B cell (primary cell): ENCODE data around the gene CYP3A4. TPM values are rescaled to one million over a fixed set of nuclear protein-coding genes. Genes with fewer than 3 reads are reported as not detected.

Experiments
- ATAC-seq: fragments of 200-7000 bp; cut with Tn5 transposase; one replicate; pipeline ENCODE4 v1.10.0; 2021; ENCODE audit warnings: low read depth, mild to moderate bottlenecking, moderate number of reproducible peaks, moderate library complexity
- CTCF ChIA-PET: fragments of 350-600 bp; sonication (Branson Sonifier 250); formaldehyde crosslinking; loops from one replicate; lab custom pipeline; 2021; ENCODE audit warnings: antibody characterized with exemption, inconsistent platforms; lab: Charles Lee
- POLR2A ChIA-PET: fragments of 350-600 bp; sonication (Branson Sonifier 250); formaldehyde crosslinking; loops from one replicate; lab custom pipeline; 2021; ENCODE audit warnings: antibody characterized with exemption; lab: Charles Lee
- DNase-seq: peaks from one replicate; pipeline ENCODE4 v3.0.0; 2013
- H2AFZ ChIP-seq: 2 replicates; pipeline ENCODE4 v1.6.1; 2012; ENCODE audit warnings: mild to moderate bottlenecking, low read depth, low read length; ENCODE audit not compliant: insufficient read depth, poor library complexity, severe bottlenecking
- H3K27ac ChIP-seq, 2 donors: 1 replicate in 1 of 2; 2 replicates in 1 of 2; pipeline ENCODE4 v1.5.1; 2012 to 2013; ENCODE audit warnings: low read length in 2 of 2, mild to moderate bottlenecking in 2 of 2, moderate library complexity in 1 of 2
- H3K27me3 ChIP-seq, 4 experiments: fragments of 200-600 bp in 1 of 4; sonication (generic) in 1 of 4; replicated peaks in 1 of 4; 1 replicate in 2 of 4; 2 replicates in 2 of 4; pipeline versions ENCODE4 v1.6.1 to v1.7.0; 2013 to 2016; ENCODE audit warnings: low read length in 3 of 4, mild to moderate bottlenecking in 2 of 4, mixed read lengths in 1 of 4, moderate library complexity in 1 of 4; ENCODE audit not compliant: insufficient read depth in 4 of 4, control insufficient read depth in 3 of 4; ENCODE audit errors: control extremely low read depth in 1 of 4
- H3K36me3 ChIP-seq, 2 experiments: replicated peaks in 1 of 2; 1 replicate in 1 of 2; 2 replicates in 1 of 2; pipeline versions ENCODE4 v1.6.1 to v1.7.1; 2013; ENCODE audit warnings: low read length in 1 of 2; ENCODE audit not compliant: insufficient read depth in 2 of 2, control insufficient read depth in 1 of 2; ENCODE audit errors: control extremely low read depth in 1 of 2, extremely low read depth in 1 of 2
- H3K4me1 ChIP-seq, 2 donors: fragments of 200-600 bp in 1 of 2; sonication (generic) in 1 of 2; 1 replicate in 1 of 2; 2 replicates in 1 of 2; pipeline versions ENCODE4 v1.5.1 to v1.6.1; 2013 to 2017; ENCODE audit warnings: low read length in 2 of 2; ENCODE audit not compliant: control insufficient read depth in 2 of 2, insufficient read depth in 2 of 2
- H3K4me2 ChIP-seq: replicated peaks from 2 replicates; pipeline ENCODE3; 2012; ENCODE audit warnings: mild to moderate bottlenecking, low read depth, low read length; ENCODE audit not compliant: poor library complexity, severe bottlenecking
- H3K4me3 ChIP-seq, 5 experiments: fragments of 200-600 bp in 1 of 5; sonication (generic) in 1 of 5; 1 replicate in 3 of 5; 2 replicates in 2 of 5; pipeline versions ENCODE4 v1.5.1 to v1.7.0; 2011 to 2016; ENCODE audit warnings: low read length in 4 of 5, mild to moderate bottlenecking in 4 of 5, low read depth in 2 of 5, control low read depth in 1 of 5, moderate library complexity in 1 of 5; ENCODE audit not compliant: insufficient read depth in 1 of 5; ENCODE audit errors: control extremely low read depth in 1 of 5, extremely low read depth in 1 of 5
- H3K79me2 ChIP-seq: fragments of 200-600 bp; sonication (generic); one replicate; pipeline ENCODE4 v1.6.0; 2016; ENCODE audit warnings: low read length; ENCODE audit not compliant: control insufficient read depth, insufficient read depth
- H3K9ac ChIP-seq: fragments of 200-600 bp; sonication (generic); 2 replicates; pipeline ENCODE4 v1.6.1; 2017; ENCODE audit warnings: mild to moderate bottlenecking, low read length, moderate library complexity
- H3K9me3 ChIP-seq, 3 donors: one replicate each; pipeline versions ENCODE4 v1.6.1 to v1.7.1; 2013; ENCODE audit warnings: low read length in 2 of 3; ENCODE audit not compliant: control insufficient read depth in 2 of 3, insufficient read depth in 1 of 3; ENCODE audit errors: control extremely low read depth in 1 of 3
- H4K20me1 ChIP-seq: 2 replicates; pipeline ENCODE4 v1.6.0; 2012; ENCODE audit warnings: mild to moderate bottlenecking, low read length; ENCODE audit not compliant: insufficient read depth, control insufficient read depth, poor library complexity, severe bottlenecking
- H3K27ac Mint-ChIP-seq: one replicate; pipeline ENCODE4 v1.8.0; 2021; ENCODE audit warnings: mixed read lengths
- H3K27me3 Mint-ChIP-seq: one replicate; pipeline ENCODE4 v1.8.0; 2021; ENCODE audit warnings: mixed read lengths
- H3K4me1 Mint-ChIP-seq: one replicate; pipeline ENCODE4 v1.8.0; 2021; ENCODE audit warnings: mixed read lengths
- H3K4me3 Mint-ChIP-seq: one replicate; pipeline ENCODE4 v1.8.0; 2021; ENCODE audit warnings: mixed read lengths
- H3K9me3 Mint-ChIP-seq: one replicate; pipeline ENCODE4 v1.8.0; 2022; ENCODE audit warnings: mixed read lengths; ENCODE audit not compliant: insufficient read depth
- CTCF ChIP-seq: fragments of 200-600 bp; IDR thresholded peaks from one replicate; pipeline ENCODE4 v1.8.0; 2022; ENCODE audit warnings: antibody characterized with exemption, mild to moderate bottlenecking
- EZH2 ChIP-seq: IDR thresholded peaks from 2 replicates; pipeline ENCODE4 v1.6.1; 2012; ENCODE audit warnings: borderline replicate concordance, low read depth, mild to moderate bottlenecking, moderate library complexity, low read length; ENCODE audit not compliant: insufficient read depth, poor library complexity, severe bottlenecking
- WGBS: methylation state at CpG from one replicate; pipeline ENCODE4 v1.1.5; 2013; ENCODE audit warnings: missing lambda C conversion rate; ENCODE audit not compliant: insufficient coverage; 5-methylcytosine and 5-hydroxymethylcytosine counted together
- intact Hi-C: fragments of 100-400 bp; cut with micrococcal nuclease; formaldehyde crosslinking; loops from one replicate; pipeline ENCODE4 v1.10.0; 2022
- polyA plus RNA-seq: library from polyadenylated mRNA; depleted of rRNA; stranded (reverse); fragments of >200 nt; gene quantifications from 2 replicates; pipeline ENCODE4 v1.2.3, GENCODE V29; 2012
- total RNA-seq, 2 donors: library from RNA; stranded (reverse); fragments of 120-200 nt in 1 of 2; gene quantifications; 1 replicate in 1 of 2; 2 replicates in 1 of 2; pipeline versions ENCODE4 v1.2.3 to v1.2.4, GENCODE V29; 2013 to 2022

CYP3A4 gene
- total and polyA plus RNA-seq, 2 donors (not counting 1 experiment from before 2014, with no cell fraction given) = not detected

GRCh38 chr7:99762680-99763327 lies 21.2 kb downstream of the CYP3A4 start:
- Histone ChIP-seq H3K27ac (no peak overlapping the region), H3K79me2 (no peaks in the 10 kb centered on the region), H3K9ac (no peak overlapping the region), H3K4me3 (no peak overlapping the region), H3K27me3 (peaks cover 0 to 58% (median 29%) of the 10 kb centered on the region in 4 experiments), H2AFZ (no peak overlapping the region), H3K4me1 (peaks cover 6 to 8% of the 10 kb centered on the region in 2 donors), H4K20me1 (no peaks in the 10 kb centered on the region), H3K36me3 (no peaks in the 10 kb centered on the region), H3K9me3 (no peaks in the 10 kb centered on the region), H3K4me2 (no peak overlapping the region)
- POLR2A ChIA-PET = no interaction called here
- DNase-seq (no peak), ATAC-seq (no peak)
- CTCF ChIA-PET = no interaction called here
- Mint-ChIP-seq H3K27ac (no peak overlapping the region), H3K4me1 (peaks cover 10% of the 10 kb centered on the region), H3K4me3 (no peak overlapping the region), H3K9me3 (no peaks in the 10 kb centered on the region), H3K27me3 (peaks cover 68% of the 10 kb centered on the region)
- WGBS = no CpG with 5 or more reads among the region's 7 CpGs
- TF ChIP-seq EZH2 (no peak), CTCF (no peak)
- intact Hi-C loops = no loop called here

GRCh38 chr7:99755085-99755484 lies 28.9 kb downstream of the CYP3A4 start:
- Mint-ChIP-seq H3K27me3 (peaks cover 65% of the 10 kb centered on the region), H3K4me1 (no peaks in the 10 kb centered on the region), H3K4me3 (no peak overlapping the region), H3K27ac (no peak overlapping the region), H3K9me3 (peaks cover 2% of the 10 kb centered on the region)
- H3K9me3 ChIP-seq = no peaks in the 10 kb centered on the region
- H3K27me3 ChIP-seq = peaks cover 0 to 31% (median 5%) of the 10 kb centered on the region in 4 experiments
- no CpG with 5 or more reads among the region's 1 CpG for WGBS
- no peaks in the 10 kb centered on the region for H3K36me3 ChIP-seq
- H3K4me3 ChIP-seq = no peak overlapping the region
- intact Hi-C loops = no loop called here
- no peak overlapping the region for H3K27ac ChIP-seq
- POLR2A ChIA-PET = no interaction called here
- H3K4me2 ChIP-seq = no peak overlapping the region
- TF ChIP-seq CTCF (no peak), EZH2 (no peak)
- H2AFZ ChIP-seq = no peak overlapping the region
- H3K4me1 ChIP-seq = no peaks in the 10 kb centered on the region
- CTCF ChIA-PET = no interaction called here
- no peak for DNase-seq
- ATAC-seq = no peak
- H3K9ac ChIP-seq = no peak overlapping the region
- no peaks in the 10 kb centered on the region for H4K20me1 ChIP-seq
- no peaks in the 10 kb centered on the region for H3K79me2 ChIP-seq
